GOT3 (cell line): ENCODE measurements around the gene MBLAC1.

Experiments
- DNase-seq: peaks from one replicate; lab custom pipeline; 2025; ENCODE audit warnings: mixed read lengths; lab: John Stamatoyannopoulos, UW

MBLAC1 gene

DNA sequence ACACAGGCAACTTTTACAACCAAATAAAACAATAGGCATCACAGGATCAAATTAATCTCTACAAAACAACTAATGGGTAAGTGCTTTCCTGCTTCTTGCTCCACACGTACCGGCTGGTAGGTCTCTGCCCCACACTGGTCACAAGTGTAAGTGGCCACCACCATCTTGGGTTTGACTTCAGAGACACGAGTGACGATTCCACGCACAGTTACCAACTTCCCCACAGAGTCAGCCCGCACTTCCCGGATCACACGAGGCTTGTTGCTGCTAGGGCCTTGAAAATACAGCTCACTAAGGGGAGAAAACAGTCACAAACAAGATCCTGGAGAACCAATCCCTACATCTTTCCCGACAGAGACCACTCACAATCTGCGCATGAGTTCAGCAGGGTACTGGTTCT lies 27.9 kb upstream of the MBLAC1 start:
- DNase-seq = no peak

DNA sequence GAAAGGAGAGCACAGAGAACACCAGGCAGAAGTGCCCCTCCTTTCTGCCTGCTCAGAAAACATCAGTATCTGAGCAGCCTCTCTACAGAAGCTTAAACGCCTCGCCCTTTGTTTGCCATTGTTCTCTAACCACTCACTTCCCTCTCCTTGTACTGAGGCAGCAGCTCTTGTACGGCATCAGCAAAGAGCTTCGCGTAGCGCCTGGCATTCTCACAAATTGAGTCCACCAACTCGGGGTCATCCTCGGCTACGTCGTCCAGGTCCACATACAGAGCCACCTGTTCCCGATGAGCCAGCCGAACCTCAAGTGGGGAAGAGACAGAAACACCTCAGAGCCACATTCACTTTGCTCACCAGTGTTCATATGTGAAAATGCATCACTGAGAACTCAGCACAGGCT lies 27.3 kb upstream of the MBLAC1 start:
- DNase-seq = no peak

DNA sequence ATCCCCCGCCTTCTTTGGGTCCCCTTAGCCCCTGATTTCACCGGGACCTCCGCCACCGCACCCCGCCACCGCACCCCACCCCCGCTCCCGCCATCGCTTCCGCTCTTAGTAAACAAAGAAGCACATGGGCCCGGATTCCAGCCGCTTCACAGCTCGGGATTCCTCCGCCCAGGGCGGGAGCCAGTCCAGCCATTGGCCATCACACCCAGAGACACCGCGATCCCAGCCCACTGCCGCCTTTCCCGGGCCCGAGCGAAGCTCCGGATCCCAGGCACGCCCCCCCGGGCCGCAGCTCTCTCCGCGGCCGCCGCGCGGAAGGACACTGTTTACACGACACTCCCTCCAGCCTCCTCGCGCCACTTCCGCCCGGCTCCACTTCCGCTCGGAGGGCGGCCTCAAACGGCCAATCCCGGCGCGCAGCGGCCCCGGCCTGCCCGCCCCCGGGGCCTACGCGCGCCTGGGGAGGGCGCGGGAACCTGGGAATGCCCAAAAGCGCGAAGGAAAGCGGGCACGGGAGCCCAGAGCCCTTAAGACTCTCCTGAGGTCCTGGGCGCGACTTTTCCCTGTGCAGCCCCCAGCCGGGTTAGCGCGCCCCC lies 26.2 kb upstream of the MBLAC1 start:
- DNase-seq = peak; percentile 73

DNA sequence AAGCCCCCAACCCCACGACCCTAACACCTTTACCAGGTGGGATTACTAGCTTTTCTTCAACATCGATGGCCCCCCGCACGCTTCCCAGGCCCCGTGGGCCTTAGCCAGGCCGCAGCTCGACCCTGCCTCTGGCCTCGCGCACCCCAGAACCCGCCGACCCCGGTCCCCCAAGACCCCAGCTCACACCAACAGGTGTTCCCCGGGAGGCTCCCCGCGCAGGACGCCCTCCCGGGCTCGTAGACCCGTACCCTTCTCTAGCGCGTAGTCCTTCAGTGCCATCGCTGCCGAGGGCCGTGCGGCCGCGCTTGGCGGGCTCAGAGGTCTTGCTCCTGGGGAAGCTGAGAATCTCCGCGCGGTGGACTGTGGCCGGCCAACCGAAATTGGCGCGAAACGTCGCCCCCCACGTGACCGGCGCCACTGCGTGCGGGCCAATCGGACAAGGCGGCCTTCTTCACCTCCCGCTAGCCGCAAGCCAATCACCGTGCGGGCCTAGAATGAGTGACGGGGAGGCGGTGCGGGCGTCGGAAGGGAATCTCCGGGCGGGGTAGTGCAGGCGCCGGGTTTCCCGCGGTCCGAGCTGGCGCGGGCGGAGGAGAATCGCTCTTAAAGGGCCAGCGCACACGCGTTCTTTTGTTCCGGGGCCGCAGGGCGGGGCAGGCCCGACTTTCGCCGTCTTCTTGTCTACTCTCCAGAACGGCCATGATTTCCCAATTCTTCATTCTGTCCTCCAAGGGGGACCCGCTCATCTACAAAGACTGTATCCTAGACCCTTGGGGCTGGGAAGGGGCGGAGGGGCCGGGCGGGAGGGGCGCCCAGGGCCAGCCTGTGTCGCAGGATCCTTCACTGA lies 25.5 kb upstream of the MBLAC1 start, which contains the start of the genes AP4M1 and MCM7:
Gene AP4M1, plus strand, starts transcription at position 628 of the 847 bp plus-strand sequence. Its CDS starts 72 bp downstream, at position 700.
Gene MCM7, minus strand, starts transcription at position 382 of the 847 bp plus-strand sequence. Its CDS starts 103 bp downstream, at position 279.
- peak; percentile 97 for DNase-seq

DNA sequence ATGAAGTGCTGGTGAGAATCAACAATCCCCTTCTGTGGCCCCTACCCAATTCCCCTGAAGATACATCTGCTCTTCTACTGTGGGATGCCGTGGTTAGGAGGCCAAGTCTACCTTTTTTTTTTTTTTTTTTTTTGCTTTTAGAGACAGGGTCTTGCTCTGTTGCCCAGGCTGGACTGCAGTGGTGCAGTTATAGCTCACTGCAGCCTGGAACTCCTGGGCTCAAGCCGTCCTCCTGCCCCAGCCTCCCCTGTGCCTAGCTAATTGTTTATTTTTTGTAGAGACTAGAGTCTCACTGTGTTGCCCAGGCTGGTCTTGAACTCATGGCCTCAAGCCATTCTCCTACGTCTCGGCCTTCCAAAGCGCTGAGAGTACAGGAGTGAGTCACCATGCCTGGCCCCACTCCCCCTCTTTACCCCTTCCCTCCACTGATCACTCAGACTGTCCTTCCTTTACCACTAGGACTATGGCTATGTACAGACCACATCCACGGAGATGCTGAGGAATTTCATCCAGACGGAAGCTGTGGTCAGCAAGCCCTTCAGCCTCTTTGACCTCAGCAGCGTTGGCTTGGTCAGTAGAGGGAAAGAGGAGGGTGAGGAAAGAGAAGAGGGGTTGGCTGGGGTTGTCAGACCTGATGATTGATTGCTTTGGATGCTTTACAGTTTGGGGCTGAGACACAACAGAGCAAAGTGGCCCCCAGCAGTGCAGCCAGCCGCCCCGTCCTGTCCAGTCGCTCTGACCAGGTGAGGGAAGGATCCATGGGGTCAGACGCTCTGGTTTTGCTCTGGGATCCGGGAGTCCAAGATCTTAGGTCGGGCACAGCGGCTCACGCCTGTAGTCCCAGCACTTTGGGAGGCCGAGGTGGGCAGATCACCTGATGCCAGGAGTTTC lies 23.6 kb upstream of the MBLAC1 start:
- no peak for DNase-seq

GRCh38 chr7:100105534-100105933 lies 21.2 kb upstream of the MBLAC1 start:
- DNase-seq = no peak

DNA sequence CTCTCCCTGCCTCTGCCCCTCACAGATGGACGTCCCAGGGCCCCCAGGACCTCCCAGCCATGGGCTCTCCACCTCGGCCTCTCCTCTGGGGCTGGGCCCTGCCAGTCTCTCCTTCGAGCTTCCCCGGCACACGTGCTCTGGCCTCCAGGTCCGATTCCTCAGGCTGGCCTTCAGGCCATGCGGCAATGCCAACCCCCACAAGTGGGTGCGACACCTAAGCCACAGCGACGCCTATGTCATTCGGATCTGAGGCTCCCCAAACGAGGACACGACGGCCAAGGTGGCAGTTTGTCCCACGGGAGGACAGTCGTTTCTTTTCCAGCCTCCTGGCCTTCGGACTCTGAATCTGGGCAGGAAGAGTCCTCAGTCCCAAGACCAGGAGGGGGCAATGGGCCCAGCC lies 20.1 kb upstream of the MBLAC1 start:
- no peak for DNase-seq

DNA sequence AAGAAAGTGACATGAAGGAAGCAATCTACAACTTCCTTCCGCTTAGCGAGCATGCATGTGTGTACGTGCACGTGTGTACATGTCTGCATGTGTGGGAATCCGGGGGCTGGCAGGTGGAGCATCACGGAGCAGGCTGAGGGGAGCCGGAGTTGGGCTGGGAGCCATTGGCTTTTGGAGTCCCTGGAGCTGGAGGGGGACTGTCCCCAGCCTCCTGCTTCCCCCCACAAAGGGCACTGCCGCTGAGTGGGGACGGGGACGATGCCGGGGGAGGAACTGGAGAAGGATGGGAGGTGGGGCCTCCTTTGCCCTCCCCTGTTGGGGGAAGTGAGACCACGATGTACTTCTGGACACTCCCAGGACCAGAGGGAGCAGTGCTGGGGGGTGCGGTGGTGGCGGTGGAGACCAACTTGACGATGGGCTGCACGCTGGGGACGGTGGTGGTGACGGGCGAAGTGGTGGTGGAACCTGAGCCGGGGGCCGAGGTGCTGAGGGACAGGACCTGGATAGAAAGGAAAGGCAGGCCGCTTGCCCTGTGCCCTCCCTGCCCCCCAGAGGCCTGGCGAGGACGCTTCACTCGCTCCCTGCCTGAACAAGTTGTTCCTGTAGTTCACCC lies 19.5 kb upstream of the MBLAC1 start:
- DNase-seq = no peak

DNA sequence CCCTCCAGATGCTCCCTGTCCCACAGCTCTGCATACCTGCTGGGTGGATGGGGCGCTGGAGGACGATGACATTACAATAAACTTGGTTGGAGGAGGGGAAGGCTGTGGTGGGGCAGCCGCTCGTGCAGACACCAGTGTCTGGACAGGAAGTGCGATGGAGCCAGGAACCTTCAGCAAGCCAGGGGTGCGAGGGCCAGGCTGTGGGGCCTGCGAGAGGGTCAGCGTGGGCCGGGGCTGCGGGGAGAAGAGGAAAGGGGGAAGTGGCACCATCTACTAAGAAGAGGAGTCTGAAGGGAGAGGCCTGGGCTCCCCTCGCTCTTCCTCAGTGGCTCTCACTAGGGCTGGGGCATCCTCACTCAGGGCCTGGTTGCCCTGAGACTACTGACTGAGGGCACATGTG lies 18.9 kb upstream of the MBLAC1 start:
- no peak for DNase-seq

DNA sequence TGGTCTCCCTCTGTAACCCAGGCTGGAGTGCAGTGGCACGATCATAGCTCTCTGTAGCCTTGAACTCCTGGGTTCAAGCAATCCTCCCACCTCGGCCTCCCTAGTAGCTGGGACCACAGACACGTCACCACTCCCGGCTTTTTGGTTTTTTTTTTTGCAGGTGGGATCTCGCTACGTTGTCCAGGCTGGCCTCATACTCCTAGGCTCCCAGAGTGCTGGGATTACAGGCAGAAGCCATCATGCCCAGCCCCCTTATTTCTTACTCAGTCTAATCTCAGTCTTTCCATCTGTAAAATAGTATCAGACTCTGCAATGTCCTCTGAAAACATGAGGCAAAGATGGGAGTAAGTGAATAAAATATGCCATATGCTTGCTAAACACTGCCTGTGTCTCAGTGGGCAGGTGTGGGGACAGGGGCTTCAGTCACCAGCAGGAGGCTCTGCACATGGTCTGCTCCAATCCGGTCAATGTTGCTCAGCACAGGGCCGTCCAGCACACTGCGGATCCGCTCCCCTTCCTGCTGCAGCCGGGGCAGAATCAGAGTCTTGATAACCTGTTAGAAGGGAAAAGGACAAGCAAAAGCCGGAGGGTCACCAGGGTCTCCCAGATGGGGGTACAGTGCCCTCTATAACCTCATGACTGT lies 17.1 kb upstream of the MBLAC1 start:
- DNase-seq = no peak

- DNase-seq = no peak
Observed at GRCh38 chr7:100111156-100111555, 15.6 kb upstream of the MBLAC1 start.

DNA sequence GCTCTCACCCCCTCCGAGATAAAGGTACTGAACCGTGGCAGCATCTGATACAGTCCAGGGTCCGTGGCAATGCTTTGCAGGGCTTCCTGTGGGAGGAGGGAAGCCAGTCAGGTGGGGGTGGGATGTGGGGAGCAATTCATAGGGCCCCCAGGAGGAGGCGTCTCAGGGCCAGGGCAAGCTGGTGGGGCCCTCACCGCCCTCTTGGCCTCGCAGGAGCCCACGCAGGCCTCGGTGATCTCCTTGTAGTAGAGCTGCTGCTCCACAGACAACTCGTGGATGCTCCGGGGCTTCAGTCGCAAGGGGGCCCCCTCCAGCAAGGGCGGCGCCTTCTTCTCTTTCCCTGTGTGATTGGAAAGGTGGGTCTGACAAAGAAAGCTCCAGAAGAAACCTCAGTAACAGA lies 14.9 kb upstream of the MBLAC1 start:
- DNase-seq = no peak

DNA sequence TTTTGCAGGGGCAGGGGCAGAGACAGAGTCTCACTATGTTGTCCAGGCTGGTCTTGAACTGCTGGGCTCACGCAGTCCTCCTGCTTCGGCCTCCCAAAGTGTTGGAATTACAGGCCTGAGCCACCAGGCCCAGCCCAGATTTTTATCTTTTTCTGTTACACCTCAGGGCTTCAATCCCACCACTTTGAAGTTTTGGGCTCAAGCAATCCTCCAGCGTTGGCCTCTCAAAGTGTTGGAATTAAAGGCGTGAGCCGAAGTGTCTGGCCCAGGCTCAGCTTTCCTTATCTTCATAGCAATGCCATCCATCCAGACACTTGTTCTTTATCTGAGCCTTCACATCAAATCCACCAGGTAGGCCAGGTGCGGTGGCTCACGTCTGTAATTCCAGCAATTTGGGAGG lies 11.7 kb upstream of the MBLAC1 start:
- DNase-seq = no peak

DNA sequence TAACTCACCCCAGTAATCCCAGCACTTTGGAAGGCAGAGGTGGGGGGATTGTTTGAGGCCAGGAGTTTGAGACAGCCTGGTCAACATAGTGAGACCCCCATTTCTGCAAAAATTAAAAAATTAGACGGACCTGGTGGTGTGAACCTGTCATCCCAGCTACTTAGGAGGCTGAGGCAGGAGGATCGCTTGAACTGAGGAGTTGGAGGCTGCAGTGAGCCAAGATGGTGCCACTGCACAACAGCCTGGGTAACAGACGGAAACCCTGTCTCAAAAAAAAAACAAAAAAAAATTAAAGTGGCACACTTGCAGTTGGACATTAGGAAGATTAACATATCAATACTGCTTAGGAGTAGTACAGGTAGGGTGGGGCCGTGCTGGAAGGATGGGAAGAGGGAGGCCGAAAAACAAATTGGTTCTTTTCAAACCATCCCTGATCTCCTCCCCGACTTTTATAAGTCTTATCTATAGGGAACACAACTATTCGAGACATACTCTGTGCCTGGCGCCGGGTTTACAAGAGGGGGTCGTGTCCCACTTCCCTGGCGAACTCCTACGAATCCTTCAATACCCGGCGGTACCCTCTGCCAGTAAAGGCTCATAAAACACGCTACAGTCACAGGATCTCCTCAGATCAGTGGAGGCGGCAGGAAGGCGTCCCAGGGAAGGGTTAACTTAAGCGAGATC lies 8.2 kb upstream of the MBLAC1 start:
- no peak for DNase-seq

DNA sequence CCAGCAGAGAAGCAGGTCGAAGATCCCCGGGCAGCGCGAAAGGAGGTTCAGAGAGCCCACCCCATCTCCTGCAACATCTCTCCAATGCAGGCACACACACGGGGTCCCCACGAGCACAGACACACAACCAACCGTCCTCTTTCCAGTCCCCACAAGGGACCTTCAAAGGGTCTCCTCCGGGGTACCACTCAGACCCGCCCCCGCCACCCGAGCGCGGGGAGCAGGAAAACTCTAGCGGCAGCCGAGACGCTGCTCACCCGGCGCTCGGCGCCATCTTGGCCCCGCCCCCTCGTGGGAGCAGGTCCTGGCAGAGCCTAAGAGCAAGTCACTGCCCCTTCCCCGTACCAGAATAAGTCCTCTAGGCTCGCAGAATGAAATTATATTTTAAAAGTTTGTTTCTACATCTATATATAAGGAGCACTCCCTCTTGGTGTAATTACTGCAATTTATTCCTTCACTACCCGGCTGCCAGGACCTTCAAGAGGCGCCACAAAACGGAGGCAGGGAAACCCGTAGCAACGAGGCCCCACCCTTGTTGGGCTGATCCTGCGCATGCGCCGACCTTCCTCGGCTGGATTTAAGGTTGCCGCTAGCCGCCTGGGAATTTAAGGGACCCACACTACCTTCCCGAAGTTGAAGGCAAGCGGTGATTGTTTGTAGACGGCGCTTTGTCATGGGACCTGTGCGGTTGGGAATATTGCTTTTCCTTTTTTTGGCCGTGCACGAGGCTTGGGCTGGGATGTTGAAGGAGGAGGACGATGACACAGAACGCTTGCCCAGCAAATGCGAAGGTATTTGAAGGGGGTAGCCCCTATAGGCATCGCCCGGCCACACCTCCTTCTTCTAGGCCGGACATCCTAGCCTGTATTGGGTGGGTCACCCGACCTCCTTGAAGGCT lies 7.4 kb upstream of the MBLAC1 start, which contains the start of the genes CNPY4 and TAF6:
Gene CNPY4, plus strand, starts transcription at position 563 of the 898 bp plus-strand sequence. Its CDS starts 111 bp downstream, at position 674.
Gene TAF6, minus strand, starts transcription at position 287 of the 898 bp plus-strand sequence. CDS start 5,149 bp downstream, outside the sequence.
- peak; percentile 72 for DNase-seq

GRCh38 chr7:100119970-100120732 lies 6.6 kb upstream of the MBLAC1 start:
- DNase-seq = peak; percentile 62

- no peak for DNase-seq
Observed at GRCh38 chr7:100120733-100121036, 6.1 kb upstream of the MBLAC1 start.

DNA sequence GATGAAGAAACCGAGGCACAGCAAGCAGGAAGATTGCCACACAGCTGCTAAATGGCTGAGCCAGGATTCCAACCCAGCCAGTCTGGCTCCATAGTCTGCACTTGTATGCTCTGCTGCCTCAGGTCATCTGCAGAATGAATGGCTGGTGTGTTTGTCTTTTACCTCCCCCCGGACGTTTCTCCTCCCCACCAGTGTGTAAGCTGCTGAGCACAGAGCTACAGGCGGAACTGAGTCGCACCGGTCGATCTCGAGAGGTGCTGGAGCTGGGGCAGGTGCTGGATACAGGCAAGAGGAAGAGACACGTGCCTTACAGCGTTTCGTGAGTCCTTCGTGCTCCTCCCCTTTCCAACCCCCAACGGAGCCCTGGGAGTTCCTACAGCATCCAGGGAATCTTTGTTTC lies 4.7 kb upstream of the MBLAC1 start:
- DNase-seq = no peak

GRCh38 chr7:100122568-100122967 lies 4.2 kb upstream of the MBLAC1 start:
- no peak for DNase-seq
